OCI-M1 (cell line): ENCODE measurements around the gene FSD1L.
A peak's percentile ranks its signal among the peaks of the same experiment; 100 is the strongest.
"Not testable (repeated sequence)": the region's sequence is repeated elsewhere in the genome, so short reads cannot be mapped to it uniquely, and the experiment has no call there.

ENCODE experiments used
- DNase-seq: peaks from one replicate; lab custom pipeline; 2025; lab: John Stamatoyannopoulos, UW

FSD1L gene

GRCh38 chr9:105557804-105558610 is 110.2 kb downstream of the FSD1L start, which contains the start of gene FKTN:
TSS of gene FKTN (plus strand) at chr9:105558131. CDS start at chr9:105575033, 16,902 bp downstream.
- peak; percentile 86 for DNase-seq

GRCh38 chr9:105572455-105572854 is 124.6 kb downstream of the FSD1L start:
- peak; percentile 4 for DNase-seq

DNA sequence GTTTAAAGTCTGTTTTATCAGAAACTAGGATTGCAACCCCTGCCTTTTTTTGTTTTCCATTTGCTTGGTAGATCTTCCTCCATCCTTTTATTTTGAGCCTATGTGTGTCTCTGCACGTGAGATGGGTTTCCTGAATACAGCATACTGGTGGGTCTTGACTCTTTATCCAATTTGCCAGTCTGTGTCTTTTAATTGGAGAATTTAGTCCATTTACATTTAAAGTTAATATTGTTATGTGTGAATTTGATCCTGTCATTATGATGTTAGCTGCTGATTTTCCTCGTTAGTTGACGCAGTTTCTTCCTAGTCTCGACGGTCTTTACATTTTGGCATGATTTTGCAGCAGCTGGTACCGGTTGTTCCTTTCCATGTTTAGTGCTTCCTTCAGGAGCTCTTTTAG is 132.1 kb downstream of the FSD1L start:
- DNase-seq: not testable (repeated sequence)

GRCh38 chr9:105581550-105581949 is 133.7 kb downstream of the FSD1L start:
- DNase-seq: not testable (repeated sequence)

DNA sequence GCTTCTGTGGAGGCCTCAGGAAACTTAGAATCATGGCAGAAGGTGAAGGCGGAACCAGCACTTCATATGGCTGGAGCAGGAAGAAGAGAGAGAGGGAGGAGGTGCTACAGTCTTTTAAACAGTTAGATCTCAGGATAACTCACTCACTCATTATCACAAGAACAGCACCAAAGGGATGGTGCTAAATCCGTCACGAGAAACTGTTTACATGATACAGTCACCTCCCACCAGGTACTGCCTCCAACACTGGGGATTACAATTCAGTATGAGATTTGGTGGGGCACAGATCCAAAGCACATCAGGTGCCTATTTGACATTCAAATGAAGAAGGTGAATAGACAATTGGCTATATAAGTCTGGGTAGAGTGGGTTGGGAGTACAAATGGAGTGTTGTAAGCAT is 145.3 kb downstream of the FSD1L start:
- DNase-seq: no peak
